Fibroblast of skin of scalp (primary cell): ENCODE data around the gene FBXL19.

Experiments used
- DNase-seq: peaks from one replicate; pipeline ENCODE4 v3.0.0-alpha.2; 2013

FBXL19 gene

GRCh38 chr16:30947859-30948666 lies 24.7 kb downstream of the FBXL19 start:
- DNase-seq: peak; percentile 98

- DNase-seq: peak; percentile 51
Measured at GRCh38 chr16:30948667-30949649, 25.6 kb downstream of the FBXL19 start, which contains the start of gene ORAI3. TSS of gene ORAI3 (plus strand) at chr16:30949068. CDS start at chr16:30949290, 222 bp downstream.

- DNase-seq: peak; percentile 34
Measured at GRCh38 chr16:30949650-30950515, 26.5 kb downstream of the FBXL19 start.

GRCh38 chr16:30950516-30951065 lies 27.2 kb downstream of the FBXL19 start:
- no peak for DNase-seq

GRCh38 chr16:30951193-30951592 lies 27.8 kb downstream of the FBXL19 start:
- DNase-seq: no peak

GRCh38 chr16:30951750-30952149 lies 28.4 kb downstream of the FBXL19 start:
- no peak for DNase-seq

GRCh38 chr16:30953111-30953510 lies 29.7 kb downstream of the FBXL19 start:
- DNase-seq: no peak

- peak; percentile 78 for DNase-seq
Measured at GRCh38 chr16:30953511-30954124, 30.2 kb downstream of the FBXL19 start.

- no peak for DNase-seq
Measured at GRCh38 chr16:30954993-30955392, 31.6 kb downstream of the FBXL19 start.

GRCh38 chr16:30956601-30957455 lies 33.5 kb downstream of the FBXL19 start:
- peak; percentile 90 for DNase-seq

- DNase-seq: peak; percentile 97
Measured at GRCh38 chr16:30957456-30958174, 34.2 kb downstream of the FBXL19 start, which contains the start of gene SETD1A. TSS of gene SETD1A (plus strand) at chr16:30957754. CDS start at chr16:30958732, 978 bp downstream.

GRCh38 chr16:30958175-30959079 lies 35.1 kb downstream of the FBXL19 start:
- peak; percentile 58 for DNase-seq

- no peak for DNase-seq
Measured at GRCh38 chr16:30961384-30961783, 38.0 kb downstream of the FBXL19 start.

GRCh38 chr16:30963925-30964511 lies 40.6 kb downstream of the FBXL19 start:
- no peak for DNase-seq

GRCh38 chr16:30964574-30965226 lies 41.3 kb downstream of the FBXL19 start:
- no peak for DNase-seq

GRCh38 chr16:30965436-30965835 lies 42.1 kb downstream of the FBXL19 start:
- DNase-seq: no peak

- DNase-seq: no peak
Measured at GRCh38 chr16:30966033-30966619, 42.8 kb downstream of the FBXL19 start.
